ENCODE data around the gene FBXW7. TPM values are rescaled to one million over a fixed set of nuclear protein-coding genes. Genes with fewer than 3 reads are reported as not detected.

The FBXW7 gene
- total and polyA plus RNA-seq, 2 donors from 2014 or later: 5.5 to 64.0 TPM

- Histone ChIP-seq H3K9me3 (ENCODE audit: control insufficient read depth in 2 of 3, insufficient read depth in 1 of 3, low read length in 3 of 3) (no peaks in the 10 kb centered on the region), H3K27ac (ENCODE audit: low read depth in 2 of 2, low read length in 2 of 2) (no peak overlapping the region), H3K27me3 (ENCODE audit: control insufficient read depth, insufficient read depth, low read length) (no peaks in the 10 kb centered on the region), H3K4me1 (ENCODE audit: control insufficient read depth in 2 of 3, insufficient read depth in 2 of 3, low read depth in 1 of 3, low read length in 3 of 3) (no peaks in the 10 kb centered on the region), H3K4me3 (ENCODE audit: low read length in 3 of 3) (no peak overlapping the region), H3K36me3 (ENCODE audit: control insufficient read depth in 2 of 3, insufficient read depth in 3 of 3, low read length in 3 of 3) (peaks cover 0 to 9% (median 6%) of the 10 kb centered on the region in 3 donors), H3K9ac (ENCODE audit: low read length in 3 of 3) (no peak overlapping the region)
- DNase-seq (no peak), FAIRE-seq (no peak)
- no peak for TF ChIP-seq CTCF (IDR thresholded peaks at IDR 0.05; ENCODE audit: borderline replicate concordance, extremely low read depth, insufficient read depth)
- intact Hi-C loops (cut with DNase I): no loop called here
Measured at GRCh38 chr4:152328582-152328981, 207.3 kb downstream of the FBXW7 start.

GRCh38 chr4:152327606-152328453 is 208.1 kb downstream of the FBXW7 start:
- Histone ChIP-seq H3K36me3 (ENCODE audit: control insufficient read depth in 2 of 3, insufficient read depth in 3 of 3, low read length in 3 of 3) (peaks cover 0 to 10% (median 9%) of the 10 kb centered on the region in 3 donors), H3K9ac (ENCODE audit: low read length in 3 of 3) (no peak overlapping the region), H3K9me3 (ENCODE audit: control insufficient read depth in 2 of 3, insufficient read depth in 1 of 3, low read length in 3 of 3) (no peaks in the 10 kb centered on the region), H3K4me1 (ENCODE audit: control insufficient read depth in 2 of 3, insufficient read depth in 2 of 3, low read depth in 1 of 3, low read length in 3 of 3) (no peaks in the 10 kb centered on the region), H3K27ac (ENCODE audit: low read depth in 2 of 2, low read length in 2 of 2) (no peak overlapping the region), H3K27me3 (ENCODE audit: control insufficient read depth, insufficient read depth, low read length) (no peaks in the 10 kb centered on the region), H3K4me3 (ENCODE audit: low read length in 3 of 3) (no peak overlapping the region)
- no peak for DNase-seq
- intact Hi-C loops (cut with DNase I): no loop called here
- no peak for TF ChIP-seq CTCF (IDR thresholded peaks at IDR 0.05; ENCODE audit: borderline replicate concordance, extremely low read depth, insufficient read depth)
- FAIRE-seq: no peak

GRCh38 chr4:152325831-152326230 is 210.1 kb downstream of the FBXW7 start:
- intact Hi-C loops (cut with DNase I): no loop called here
- Histone ChIP-seq H3K36me3 (ENCODE audit: control insufficient read depth in 2 of 3, insufficient read depth in 3 of 3, low read length in 3 of 3) (peaks cover 0 to 13% (median 9%) of the 10 kb centered on the region in 3 donors), H3K9me3 (ENCODE audit: control insufficient read depth in 2 of 3, insufficient read depth in 1 of 3, low read length in 3 of 3) (no peaks in the 10 kb centered on the region), H3K4me1 (ENCODE audit: control insufficient read depth in 2 of 3, insufficient read depth in 2 of 3, low read depth in 1 of 3, low read length in 3 of 3) (no peaks in the 10 kb centered on the region), H3K9ac (ENCODE audit: low read length in 3 of 3) (no peak overlapping the region), H3K27me3 (ENCODE audit: control insufficient read depth, insufficient read depth, low read length) (no peaks in the 10 kb centered on the region), H3K27ac (ENCODE audit: low read depth in 2 of 2, low read length in 2 of 2) (no peak overlapping the region), H3K4me3 (ENCODE audit: low read length in 3 of 3) (no peak overlapping the region)
- no peak for FAIRE-seq
- TF ChIP-seq CTCF (IDR thresholded peaks at IDR 0.05; ENCODE audit: borderline replicate concordance, extremely low read depth, insufficient read depth): no peak
- DNase-seq: no peak
